ENCODE data around the gene KLRG1. TPM values are rescaled to one million over a fixed set of nuclear protein-coding genes. Genes with fewer than 3 reads are reported as not detected.

KLRG1 gene
- total RNA-seq, 1 donor from 2014 or later, result 1.2 TPM

DNA sequence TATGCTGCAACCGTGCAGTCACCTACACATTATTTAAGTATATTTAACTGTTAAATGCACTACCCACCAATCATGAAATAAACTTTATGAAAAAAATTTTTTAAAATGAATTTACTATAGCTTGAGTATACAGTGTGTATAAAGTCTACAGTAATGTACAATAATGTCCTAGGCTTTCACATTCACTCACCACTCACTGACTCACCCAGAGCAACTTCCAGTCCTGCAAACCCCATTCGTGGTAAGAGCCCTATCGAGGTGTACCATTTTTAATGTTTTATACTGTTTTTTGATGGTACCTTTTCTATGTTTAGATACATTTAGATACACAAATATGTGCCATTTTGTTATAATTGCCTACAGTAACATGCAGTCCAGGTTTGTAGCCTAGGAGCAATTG lies 48.1 kb downstream of the KLRG1 start:
- DNase-seq (ENCODE audit: low read depth), result no peak
- no peak overlapping the region for H3K4me3 ChIP-seq (ENCODE audit: low read depth, low read length)
- TF ChIP-seq, protein P1, sequence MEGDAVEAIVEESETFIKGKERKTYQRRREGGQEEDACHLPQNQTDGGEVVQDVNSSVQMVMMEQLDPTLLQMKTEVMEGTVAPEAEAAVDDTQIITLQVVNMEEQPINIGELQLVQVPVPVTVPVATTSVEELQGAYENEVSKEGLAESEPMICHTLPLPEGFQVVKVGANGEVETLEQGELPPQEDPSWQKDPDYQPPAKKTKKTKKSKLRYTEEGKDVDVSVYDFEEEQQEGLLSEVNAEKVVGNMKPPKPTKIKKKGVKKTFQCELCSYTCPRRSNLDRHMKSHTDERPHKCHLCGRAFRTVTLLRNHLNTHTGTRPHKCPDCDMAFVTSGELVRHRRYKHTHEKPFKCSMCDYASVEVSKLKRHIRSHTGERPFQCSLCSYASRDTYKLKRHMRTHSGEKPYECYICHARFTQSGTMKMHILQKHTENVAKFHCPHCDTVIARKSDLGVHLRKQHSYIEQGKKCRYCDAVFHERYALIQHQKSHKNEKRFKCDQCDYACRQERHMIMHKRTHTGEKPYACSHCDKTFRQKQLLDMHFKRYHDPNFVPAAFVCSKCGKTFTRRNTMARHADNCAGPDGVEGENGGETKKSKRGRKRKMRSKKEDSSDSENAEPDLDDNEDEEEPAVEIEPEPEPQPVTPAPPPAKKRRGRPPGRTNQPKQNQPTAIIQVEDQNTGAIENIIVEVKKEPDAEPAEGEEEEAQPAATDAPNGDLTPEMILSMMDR (conservative IDR thresholded peaks at IDR 0.05; ENCODE audit: low read depth, low read length), result no peak

DNA sequence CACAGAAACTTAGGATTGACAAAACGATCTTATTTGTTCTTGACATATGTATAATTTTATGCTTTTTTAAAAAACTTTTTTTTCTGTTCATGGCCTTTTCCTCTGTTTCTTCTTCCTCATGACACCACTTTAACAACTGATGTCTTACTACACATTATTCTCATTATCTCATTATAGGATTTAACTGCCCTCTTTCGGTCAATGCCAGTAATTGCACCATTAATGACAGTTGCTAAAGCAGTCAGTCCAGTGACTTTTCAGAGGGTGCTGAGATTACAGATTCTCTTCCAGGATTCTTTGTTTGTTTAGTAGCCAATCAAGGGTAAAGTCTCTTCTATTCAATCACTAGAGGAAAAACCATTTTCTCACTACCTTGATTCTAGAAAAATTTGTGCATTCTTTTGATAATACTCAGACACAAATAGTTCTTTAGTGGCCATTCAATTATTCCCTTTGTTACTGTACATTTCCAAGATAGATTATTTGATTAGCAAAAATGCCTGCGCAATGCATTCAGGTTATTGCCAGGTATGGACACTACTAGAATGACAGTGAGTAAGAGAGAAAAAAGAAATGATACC lies 50.1 kb downstream of the KLRG1 start:
- no peak for DNase-seq (ENCODE audit: low read depth)
- H3K4me3 ChIP-seq (ENCODE audit: low read depth, low read length), result no peak overlapping the region
- TF ChIP-seq, protein P1 (conservative IDR thresholded peaks at IDR 0.05; ENCODE audit: low read depth, low read length), result peak; percentile 76

DNA sequence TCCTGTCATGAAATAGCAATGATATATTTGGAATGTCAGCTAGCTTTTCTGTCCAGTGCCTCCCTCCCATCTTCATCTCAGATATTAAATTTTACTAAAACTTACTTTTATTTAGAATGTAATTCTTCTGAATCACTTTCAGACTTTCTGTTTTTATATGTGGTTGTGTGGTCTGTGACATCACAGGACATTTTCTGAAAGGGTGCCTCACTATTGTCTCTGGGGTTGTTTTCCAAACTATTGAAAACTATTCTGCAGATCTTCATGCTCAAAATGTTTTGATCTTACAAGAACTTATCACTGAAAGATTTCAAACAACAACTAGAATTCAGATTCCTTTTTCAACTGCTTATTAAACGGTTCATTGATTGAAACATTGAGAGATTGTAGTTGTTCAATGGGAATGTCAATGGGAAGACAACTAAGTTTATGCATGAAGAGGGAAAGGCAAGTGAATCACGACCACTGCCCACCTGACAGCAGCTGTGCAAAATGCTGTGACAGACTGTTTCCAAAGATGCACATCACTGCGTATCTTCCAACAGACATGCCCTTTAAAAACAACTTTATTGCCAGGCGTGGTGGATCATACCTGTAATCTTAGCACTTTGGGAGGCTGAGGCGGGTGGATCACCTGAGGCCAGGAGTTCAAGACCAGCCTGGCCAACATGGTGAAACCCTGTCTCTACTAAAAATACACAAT lies 51.3 kb downstream of the KLRG1 start:
- no peak for DNase-seq (ENCODE audit: low read depth)
- no peak overlapping the region for H3K4me3 ChIP-seq (ENCODE audit: low read depth, low read length)
- TF ChIP-seq, protein P1 (conservative IDR thresholded peaks at IDR 0.05; ENCODE audit: low read depth, low read length), result no peak

DNA sequence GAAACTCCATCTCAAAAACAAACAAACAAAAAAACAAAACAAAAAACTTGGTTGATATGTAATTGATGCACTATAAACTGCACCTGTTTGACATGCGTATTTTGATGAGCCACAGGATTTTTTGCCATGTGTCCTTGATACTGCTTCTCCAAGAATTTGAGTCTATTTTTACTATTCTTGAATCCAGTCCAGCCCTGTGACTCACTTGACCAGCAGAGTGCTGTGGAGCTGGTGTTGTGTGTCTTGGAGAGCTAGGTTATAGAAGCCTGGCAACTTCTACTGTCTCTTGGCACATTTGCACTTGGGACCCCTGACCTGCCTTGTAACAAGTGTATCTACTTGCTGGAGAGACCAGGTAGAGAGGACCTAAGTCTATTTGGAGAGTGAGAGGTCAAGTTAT lies 52.0 kb downstream of the KLRG1 start:
- DNase-seq (ENCODE audit: low read depth), result no peak
- no peak overlapping the region for H3K4me3 ChIP-seq (ENCODE audit: low read depth, low read length)

GRCh38 chr12:9043766-9044165 lies 54.4 kb downstream of the KLRG1 start:
- H3K4me3 ChIP-seq (ENCODE audit: low read depth, low read length), result no peak overlapping the region
- TF ChIP-seq, protein P1 (conservative IDR thresholded peaks at IDR 0.05; ENCODE audit: low read depth, low read length), result no peak
- DNase-seq (ENCODE audit: low read depth), result no peak

More for the DNA sequence above, 52.0 kb downstream of the KLRG1 start:
- TF ChIP-seq, protein P1 (conservative IDR thresholded peaks at IDR 0.05; ENCODE audit: low read depth, low read length), result no peak

GRCh38 chr12:9047105-9047504 lies 57.8 kb downstream of the KLRG1 start:
- no peak overlapping the region for H3K4me3 ChIP-seq (ENCODE audit: low read depth, low read length)
- TF ChIP-seq, protein P1 (conservative IDR thresholded peaks at IDR 0.05; ENCODE audit: low read depth, low read length), result no peak
- no peak for DNase-seq (ENCODE audit: low read depth)

- TF ChIP-seq, protein P1 (conservative IDR thresholded peaks at IDR 0.05; ENCODE audit: low read depth, low read length), result no peak
- no peak overlapping the region for H3K4me3 ChIP-seq (ENCODE audit: low read depth, low read length)
- no peak for DNase-seq (ENCODE audit: low read depth)
Measured at GRCh38 chr12:9048930-9049329, 59.6 kb downstream of the KLRG1 start.
